Endodermal cell (in vitro differentiated cells): Measurements from ENCODE around the gene STRN3. TPM values are rescaled to one million over a fixed set of nuclear protein-coding genes. Genes with fewer than 3 reads are reported as not detected.

Source experiments
- DNase-seq: peaks from one replicate; pipeline ENCODE4 v3.0.0-alpha.2; 2017
- H3K27ac ChIP-seq: 2 replicates; pipeline ENCODE4 v1.5.1; 2013; ENCODE audit warnings: mild to moderate bottlenecking, low read depth, low read length, moderate library complexity
- H3K27me3 ChIP-seq: 2 replicates; pipeline ENCODE4 v1.6.1; 2013; ENCODE audit warnings: mild to moderate bottlenecking, low read length, moderate library complexity; ENCODE audit not compliant: insufficient read depth, control insufficient read depth, poor library complexity, severe bottlenecking
- H3K36me3 ChIP-seq: 2 replicates; pipeline ENCODE4 v1.7.0; 2013; ENCODE audit warnings: mild to moderate bottlenecking, low read length, moderate library complexity; ENCODE audit not compliant: control insufficient read depth, insufficient read depth
- H3K4me1 ChIP-seq: one replicate; pipeline ENCODE4 v1.7.0; 2013; ENCODE audit warnings: low read length; ENCODE audit not compliant: control insufficient read depth, insufficient read depth
- H3K4me3 ChIP-seq: 2 replicates; pipeline ENCODE4 v1.5.1; 2013; ENCODE audit warnings: mild to moderate bottlenecking, low read length, moderate library complexity
- H3K9ac ChIP-seq: 2 replicates; pipeline ENCODE4 v1.6.1; 2013; ENCODE audit warnings: mild to moderate bottlenecking, low read length, moderate library complexity; ENCODE audit not compliant: poor library complexity, severe bottlenecking; ENCODE audit errors: extremely low read depth
- H3K9me3 ChIP-seq: 2 replicates; pipeline ENCODE4 v1.6.1; 2013; ENCODE audit warnings: mild to moderate bottlenecking, low read length, moderate library complexity; ENCODE audit not compliant: control insufficient read depth
- H3K27ac Mint-ChIP-seq: 2 replicates; pipeline ENCODE4 v1.8.0; 2020; ENCODE audit warnings: mixed read lengths
- H3K27me3 Mint-ChIP-seq: 2 replicates; pipeline ENCODE4 v1.8.0; 2021; ENCODE audit warnings: mild to moderate bottlenecking, mixed read lengths; ENCODE audit not compliant: insufficient read depth
- H3K36me3 Mint-ChIP-seq: 2 replicates; pipeline ENCODE4 v1.8.0; 2020; ENCODE audit warnings: low read depth, mixed read lengths
- H3K4me1 Mint-ChIP-seq: 2 replicates; pipeline ENCODE4 v1.8.0; 2020; ENCODE audit warnings: mixed read lengths
- H3K4me3 Mint-ChIP-seq: 2 replicates; pipeline ENCODE4 v1.8.0; 2020; ENCODE audit warnings: mild to moderate bottlenecking, moderate library complexity, mixed read lengths
- H3K9me3 Mint-ChIP-seq: 2 replicates; pipeline ENCODE4 v1.8.0; 2020; ENCODE audit warnings: mild to moderate bottlenecking, mixed read lengths
- CTCF ChIP-seq: fragments of 200-600 bp; sonication (generic); conservative IDR thresholded peaks from 2 replicates; pipeline ENCODE4 v1.5.0; 2021; ENCODE audit warnings: antibody characterized with exemption, mild to moderate bottlenecking
- WGBS, 2 experiments: methylation state at CpG; one replicate each; pipeline versions ENCODE4 v1.1.5 to v1.1.7; 2013; ENCODE audit warnings: missing lambda C conversion rate in 2 of 2, mixed read lengths in 1 of 2; ENCODE audit not compliant: insufficient coverage in 1 of 2, insufficient read length in 1 of 2; 5-methylcytosine and 5-hydroxymethylcytosine counted together
- total RNA-seq, 2 donors: library from RNA; stranded (reverse); fragmentation: NEBNext Ultra II Directional in 1 of 2; extraction: Animal tissue kit (Norgen Biotek cat#: 25700) in 1 of 2; gene quantifications; 2 replicates in 1 of 2; 3 replicates in 1 of 2; pipeline ENCODE4 v1.2.1, GENCODE V29; 2021

STRN3 gene
- total RNA-seq, 2 donors from 2014 or later = 56.5 to 58.9 TPM

- no peaks in the 10 kb centered on the region for H3K36me3 Mint-ChIP-seq
- no peak for TF ChIP-seq CTCF
- Histone ChIP-seq H3K9me3 (no peaks in the 10 kb centered on the region), H3K36me3 (no peaks in the 10 kb centered on the region), H3K9ac (no peak overlapping the region), H3K4me3 (no peak overlapping the region), H3K27me3 (no peaks in the 10 kb centered on the region), H3K4me1 (no peaks in the 10 kb centered on the region), H3K27ac (no peak overlapping the region)
- H3K4me3 Mint-ChIP-seq = no peak overlapping the region
- no peaks in the 10 kb centered on the region for H3K4me1 Mint-ChIP-seq
- no peak for DNase-seq
- no peaks in the 10 kb centered on the region for H3K27me3 Mint-ChIP-seq
- no peak overlapping the region for H3K27ac Mint-ChIP-seq
- H3K9me3 Mint-ChIP-seq = no peaks in the 10 kb centered on the region
Observed at GRCh38 chr14:30853946-30854345, 172.2 kb downstream of the STRN3 start.

DNA sequence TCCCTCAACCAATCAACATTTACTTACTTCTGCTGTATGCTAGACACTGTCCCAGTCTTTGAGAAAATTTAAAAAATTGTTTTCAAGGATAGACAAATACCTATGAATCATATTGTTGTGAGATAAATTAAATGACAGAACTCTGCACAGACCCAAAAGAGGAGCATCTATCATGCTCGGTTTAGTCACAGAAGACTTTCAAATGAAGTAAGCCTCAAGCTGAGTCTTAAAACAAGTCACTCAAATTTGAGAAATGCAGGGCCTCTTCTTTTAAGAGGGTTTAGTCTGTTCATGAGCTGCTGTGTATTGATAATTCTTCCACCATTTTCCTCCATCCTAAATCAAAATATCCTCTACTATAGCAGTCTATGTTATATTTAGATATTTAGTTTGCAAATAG lies 176.2 kb downstream of the STRN3 start:
- WGBS, 2 experiments = 94 to 100% methylated on average over 1 of the region's 1 CpG
- H3K4me1 ChIP-seq = no peaks in the 10 kb centered on the region
- no peaks in the 10 kb centered on the region for H3K9me3 ChIP-seq
- H3K36me3 ChIP-seq = no peaks in the 10 kb centered on the region
- H3K9ac ChIP-seq = no peak overlapping the region
- no peak overlapping the region for H3K4me3 ChIP-seq
- no peak overlapping the region for H3K27ac ChIP-seq
- no peaks in the 10 kb centered on the region for H3K36me3 Mint-ChIP-seq
- no peak overlapping the region for H3K27ac Mint-ChIP-seq
- no peak for TF ChIP-seq CTCF
- no peaks in the 10 kb centered on the region for H3K9me3 Mint-ChIP-seq
- H3K4me1 Mint-ChIP-seq = no peaks in the 10 kb centered on the region
- no peaks in the 10 kb centered on the region for H3K27me3 ChIP-seq
- DNase-seq = no peak
- no peak overlapping the region for H3K4me3 Mint-ChIP-seq
- H3K27me3 Mint-ChIP-seq = peaks cover 1% of the 10 kb centered on the region

GRCh38 chr14:30849354-30849753 lies 176.8 kb downstream of the STRN3 start:
- DNase-seq = no peak

More at GRCh38 chr14:30849354-30849753, 176.8 kb downstream of the STRN3 start:
- no peaks in the 10 kb centered on the region for H3K4me1 Mint-ChIP-seq
- Histone ChIP-seq H3K27ac (no peak overlapping the region), H3K4me3 (no peak overlapping the region), H3K36me3 (no peaks in the 10 kb centered on the region), H3K27me3 (no peaks in the 10 kb centered on the region), H3K9me3 (no peaks in the 10 kb centered on the region), H3K9ac (no peak overlapping the region), H3K4me1 (no peaks in the 10 kb centered on the region)
- no peak overlapping the region for H3K4me3 Mint-ChIP-seq
- peaks cover 2% of the 10 kb centered on the region for H3K27me3 Mint-ChIP-seq
- no peak overlapping the region for H3K27ac Mint-ChIP-seq
- no CpG with 5 or more reads among the region's 1 CpG for WGBS, 2 experiments
- H3K9me3 Mint-ChIP-seq = no peaks in the 10 kb centered on the region
- H3K36me3 Mint-ChIP-seq = no peaks in the 10 kb centered on the region
- no peak for TF ChIP-seq CTCF
